ENCODE data around the gene MPHOSPH6. TPM values are rescaled to one million over a fixed set of nuclear protein-coding genes. Genes with fewer than 3 reads are reported as not detected.

The MPHOSPH6 gene
- total and polyA plus RNA-seq, 2 of the 4 experiments (the other 2 are of a cell fraction), result 5.4 to 15.5 TPM

GRCh38 chr16:82119405-82119804 lies 50.6 kb downstream of the MPHOSPH6 start:
- ChIA-PET POLR2A (ENCODE audit: unreplicated experiment) (no interaction called here), CTCF (interaction anchor here (0.6 kb wide), 1 partner anchor 55 kb away, joined by 4 read pairs; no protein-coding TSS in a partner anchor)
- Histone ChIP-seq H3K23ac (ENCODE audit: low read depth, low read length) (no peak overlapping the region), H3K14ac (replicated peaks; ENCODE audit: low read depth, low read length) (no peak overlapping the region), H2AK5ac (ENCODE audit: low read depth, low read length) (no peak overlapping the region), H3K9me1 (ENCODE audit: insufficient read depth, low read length) (no peaks in the 10 kb centered on the region), H2BK15ac (ENCODE audit: low read depth, low read length) (no peak overlapping the region), H3K27me3 (ENCODE audit: control insufficient read depth, insufficient read depth, low read length) (no peaks in the 10 kb centered on the region), H2BK120ac (ENCODE audit: low read depth, low read length) (no peak overlapping the region), H2BK20ac (ENCODE audit: low read depth, low read length) (no peak overlapping the region), H3K9ac (ENCODE audit: low read depth, low read length) (no peak overlapping the region), H2AK9ac (replicated peaks; ENCODE audit: low read depth, low read length, poor library complexity) (no peak overlapping the region), H3K18ac (ENCODE audit: low read depth, low read length) (no peak overlapping the region), H3K56ac (ENCODE audit: extremely low read depth, insufficient read depth, low read length) (no peak overlapping the region), H4K5ac (ENCODE audit: low read depth, low read length) (no peak overlapping the region), H3K9me3 (ENCODE audit: control insufficient read depth, insufficient read depth, low read length) (no peaks in the 10 kb centered on the region), H3K4ac (ENCODE audit: low read depth, low read length) (no peak overlapping the region), H4K8ac (ENCODE audit: low read depth in 2 of 2, low read length in 2 of 2) (no peak overlapping the region), H3K4me3 (ENCODE audit: insufficient read depth, low read depth, low read length) (no peak overlapping the region), H3K4me1 (ENCODE audit: control insufficient read depth, insufficient read depth, low read length) (peaks cover 2% of the 10 kb centered on the region; the same call in 1 of the 2 replicates), H4K91ac (ENCODE audit: insufficient read depth, low read depth, low read length) (no peak overlapping the region), H4K20me1 (ENCODE audit: insufficient read depth, low read length) (no peaks in the 10 kb centered on the region), H2AFZ (replicated peaks; ENCODE audit: low read length, poor library complexity) (no peak overlapping the region), H3K4me2 (ENCODE audit: low read depth, low read length) (no peak overlapping the region), H3K36me3 (ENCODE audit: control insufficient read depth, insufficient read depth, low read length) (no peaks in the 10 kb centered on the region), H3K27ac (ENCODE audit: insufficient read depth, low read length) (no peak overlapping the region), H3K79me1 (ENCODE audit: low read depth in 1 of 2, low read length in 2 of 2) (no peaks in the 10 kb centered on the region), H2BK5ac (ENCODE audit: low read depth, low read length, poor library complexity, severe bottlenecking) (no peak overlapping the region)
- no peak for TF ChIP-seq NFE2L2 (IDR thresholded peaks at IDR 0.05; ENCODE audit: low read depth, low read length)
- TF ChIP-seq RCOR1 (IDR thresholded peaks at IDR 0.05; ENCODE audit: insufficient replicate concordance, low read length), result no peak
- no peak for TF ChIP-seq SMC3 (IDR thresholded peaks at IDR 0.05; ENCODE audit: low read depth, low read length)
- no peak for TF ChIP-seq USF2 (IDR thresholded peaks at IDR 0.05; ENCODE audit: low read depth, low read length)
- no peak for TF ChIP-seq CTCF (conservative IDR thresholded peaks at IDR 0.05; ENCODE audit: low read depth, low read length)
- TF ChIP-seq MXI1 (IDR thresholded peaks at IDR 0.05; ENCODE audit: borderline replicate concordance, low read depth, low read length), result no peak
- TF ChIP-seq ELK1 (IDR thresholded peaks at IDR 0.05; ENCODE audit: borderline replicate concordance, low read depth, low read length), result no peak
- no peak for TF ChIP-seq MAZ (IDR thresholded peaks at IDR 0.05; ENCODE audit: borderline replicate concordance, low read depth, low read length)
- no peak for TF ChIP-seq CHD1 (IDR thresholded peaks at IDR 0.05; ENCODE audit: low read depth, low read length)
- TF ChIP-seq RAD21 (IDR thresholded peaks at IDR 0.05; ENCODE audit: low read length), result no peak
- TF ChIP-seq POLR2A (IDR thresholded peaks at IDR 0.05; ENCODE audit: low read depth, low read length), result no peak
- no peak for TF ChIP-seq FOS (IDR thresholded peaks at IDR 0.05; ENCODE audit: low read depth, low read length)
- TF ChIP-seq CEBPB (IDR thresholded peaks at IDR 0.05; ENCODE audit: low read depth, low read length), result no peak
- intact Hi-C loops (cut with micrococcal nuclease) (no loop called here), in situ Hi-C loops (cut with MboI; ENCODE audit: low sequenced_read_pairs) (no loop called here), dilution Hi-C loops (cut with HindIII; ENCODE audit: low sequenced_read_pairs, unreplicated experiment) (no loop called here)
- WGBS, 2 experiments (ENCODE audit: extremely low coverage in 2 of 2, insufficient read length in 1 of 2), result no CpG with 5 or more reads among the region's 4 CpGs
- no peak for DNase-seq
- BruUV-seq (replicated peaks), result no TSS peak
- no peak for ATAC-seq (ENCODE audit: low read depth)

Measured in IMR-90 (cell line).